ENCODE results near the gene EBF3.

Gene EBF3

DNA sequence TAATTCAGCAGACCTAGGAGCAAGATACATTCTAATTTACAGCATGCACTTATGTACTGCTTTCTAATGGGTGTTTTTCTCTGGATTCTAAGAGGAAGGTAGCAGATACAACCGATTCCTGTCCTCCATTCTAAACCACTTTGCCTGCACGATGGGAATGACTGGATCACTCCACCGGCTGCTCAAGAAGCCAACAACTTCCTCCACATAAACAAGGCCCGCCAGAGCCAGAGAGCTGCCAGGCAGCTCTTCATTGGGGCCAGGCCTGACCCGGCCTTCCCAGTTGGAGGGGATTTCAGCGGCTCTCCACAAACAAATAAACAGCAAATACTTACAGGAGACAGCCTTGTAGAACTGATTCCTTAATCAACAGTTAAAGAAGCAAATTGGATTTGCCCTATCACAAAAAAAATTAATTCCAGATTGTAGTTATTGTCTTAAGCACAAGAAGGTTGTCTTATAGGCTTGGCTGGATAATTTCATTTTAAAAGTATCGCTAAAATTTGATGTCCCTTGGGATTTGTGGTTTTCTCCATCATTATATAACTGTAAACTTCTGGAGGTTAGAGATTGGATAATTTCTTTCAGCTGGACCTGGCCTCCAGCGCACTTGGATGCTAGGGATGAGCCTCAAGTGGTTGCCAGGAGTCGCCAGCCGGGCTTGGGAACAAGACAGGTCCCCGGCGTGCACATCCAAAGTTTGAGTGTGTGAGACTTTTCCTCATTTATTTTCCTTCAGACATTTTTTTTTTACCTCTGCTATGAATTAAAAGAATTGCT, 20.9 kb downstream of the EBF3 start:
- no peak for DNase-seq

DNA sequence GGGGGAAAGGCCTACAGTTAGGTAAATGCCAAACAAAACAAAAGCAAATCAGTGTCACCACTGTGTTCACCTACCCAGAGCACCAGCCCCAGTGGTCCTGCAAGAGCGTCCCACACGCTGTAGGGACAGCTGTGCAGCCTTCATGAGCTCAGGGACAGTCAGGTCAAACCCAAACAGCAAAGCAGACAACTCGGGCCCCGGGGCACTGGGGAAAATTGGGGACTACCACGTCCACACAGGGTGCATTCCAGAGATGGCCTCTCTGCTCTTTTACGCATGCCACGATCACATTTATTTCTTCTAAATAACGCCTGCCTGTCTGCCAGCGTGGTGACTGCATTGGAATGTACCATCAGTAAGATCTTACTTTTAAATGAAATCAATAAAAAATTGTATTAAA, 21.7 kb downstream of the EBF3 start:
- no peak for DNase-seq

DNA sequence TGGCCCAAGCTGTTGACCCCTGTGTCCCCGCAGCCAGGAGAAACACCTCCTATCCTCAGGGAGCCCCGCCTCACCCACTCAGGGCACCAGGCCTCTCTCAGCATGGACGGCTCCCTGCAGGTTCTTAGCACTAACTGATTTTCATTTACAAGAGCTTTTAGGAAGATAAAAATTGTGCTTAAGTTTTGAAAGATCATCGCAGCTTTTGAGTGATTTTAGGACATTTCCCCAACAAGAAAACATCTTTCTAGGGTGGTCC, 22.1 kb downstream of the EBF3 start:
- no peak for DNase-seq

DNA sequence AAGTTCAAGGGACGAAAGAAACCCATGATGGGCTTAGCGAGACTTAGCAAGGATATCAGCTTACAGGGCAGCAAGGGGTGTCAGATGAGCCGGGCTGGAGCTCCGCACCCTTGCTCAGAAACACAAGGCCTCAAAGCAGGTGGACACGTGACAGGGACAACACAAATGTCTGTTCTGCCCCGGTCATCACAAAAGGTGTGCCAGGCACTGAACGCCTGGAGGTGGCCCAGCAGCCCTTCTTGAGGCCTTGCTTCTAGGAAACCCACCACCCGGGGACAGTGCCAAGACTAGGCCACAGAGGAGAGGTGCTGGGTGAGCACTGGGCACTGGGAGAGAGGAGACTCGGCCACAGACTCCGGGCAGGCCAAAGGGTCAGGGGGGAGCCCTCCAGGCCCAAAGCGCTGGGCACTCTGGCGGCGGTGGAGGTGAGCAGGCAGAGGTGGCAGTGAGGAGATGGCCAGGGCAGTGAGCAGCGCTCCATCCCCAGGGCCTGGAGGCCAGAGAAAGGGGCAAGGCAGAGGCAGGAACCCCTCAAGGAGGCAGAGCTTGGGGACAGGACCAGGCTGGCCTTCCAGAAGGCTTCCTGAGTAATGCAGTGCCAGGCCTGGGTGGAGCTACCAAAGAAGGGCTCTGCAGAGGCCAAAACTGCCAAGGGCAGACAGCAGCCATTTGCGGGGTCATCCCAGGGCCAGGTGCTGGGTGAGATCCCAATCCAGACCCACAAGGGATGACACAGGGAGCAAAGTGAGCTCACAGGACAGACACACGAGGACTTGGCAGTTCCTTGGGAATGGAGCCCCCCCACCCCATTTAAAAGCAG, 22.7 kb downstream of the EBF3 start:
- no peak for DNase-seq

DNA sequence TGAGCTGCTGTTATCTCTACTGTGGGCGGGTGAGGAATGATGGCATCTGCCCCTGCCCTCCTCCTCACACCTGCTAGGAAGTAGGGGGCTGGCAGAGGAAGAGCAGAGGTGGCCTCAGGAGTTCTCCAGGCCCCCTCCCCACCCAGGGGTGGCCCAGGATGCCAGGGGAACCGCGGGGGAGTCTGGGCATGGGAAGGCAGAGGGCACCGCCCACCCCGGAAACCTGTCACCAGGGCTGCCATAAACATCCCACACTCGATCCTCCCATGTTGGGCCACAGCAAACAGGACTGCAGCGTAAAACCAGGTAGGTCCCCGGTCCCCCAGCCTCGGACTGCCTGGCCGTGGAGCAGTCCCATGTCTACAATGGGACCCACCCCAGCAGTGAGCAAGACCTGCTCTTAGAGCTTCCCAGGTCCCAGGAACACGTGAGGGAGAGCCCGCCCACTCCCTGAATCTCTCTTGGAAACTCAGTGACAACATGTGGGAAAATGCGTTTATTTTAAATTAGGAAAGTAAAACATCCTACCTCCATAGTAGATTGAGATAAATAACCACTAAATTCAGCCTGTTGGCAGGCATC, 23.4 kb downstream of the EBF3 start:
- no peak for DNase-seq

DNA sequence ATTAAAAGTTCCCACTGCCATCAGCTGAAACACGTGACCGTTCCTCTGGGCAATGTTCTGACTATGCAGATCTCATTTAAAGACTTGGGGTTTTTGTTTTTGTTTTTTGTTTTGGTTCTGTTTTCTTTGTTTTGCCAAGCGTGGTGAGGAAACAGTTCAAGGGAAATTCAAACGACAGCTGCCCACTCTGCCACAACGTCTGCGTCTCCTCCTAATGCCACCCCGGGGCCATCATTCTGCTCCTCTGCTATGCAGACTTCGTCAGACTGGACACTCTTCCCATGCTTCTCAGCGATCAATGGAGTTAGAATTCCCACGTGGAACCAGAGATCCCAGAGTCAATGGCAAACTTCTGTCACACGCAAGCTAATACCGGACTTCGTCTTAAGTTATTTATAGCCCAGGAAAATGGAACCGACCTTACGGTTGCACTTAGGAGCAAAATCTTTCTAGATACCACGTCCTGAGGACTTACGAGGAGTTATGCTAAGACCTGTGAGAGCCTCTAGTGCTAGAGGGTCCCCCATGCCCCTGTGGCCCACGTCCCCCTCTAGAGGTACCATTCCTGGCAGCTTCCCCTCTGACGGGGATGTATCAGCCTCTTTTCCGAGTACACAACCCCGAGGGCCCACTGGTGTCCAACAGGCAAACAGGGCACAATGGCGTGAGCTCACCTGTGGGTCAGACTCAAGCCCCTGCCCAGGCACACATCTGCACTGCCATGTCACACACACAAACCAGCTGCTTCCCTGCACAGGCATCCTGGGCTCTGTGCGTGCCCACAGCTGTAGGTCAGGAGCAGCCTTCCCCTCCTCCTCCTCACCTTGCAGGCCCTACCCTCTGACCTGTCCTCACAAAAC, 24.4 kb downstream of the EBF3 start:
- DNase-seq, result no peak

DNA sequence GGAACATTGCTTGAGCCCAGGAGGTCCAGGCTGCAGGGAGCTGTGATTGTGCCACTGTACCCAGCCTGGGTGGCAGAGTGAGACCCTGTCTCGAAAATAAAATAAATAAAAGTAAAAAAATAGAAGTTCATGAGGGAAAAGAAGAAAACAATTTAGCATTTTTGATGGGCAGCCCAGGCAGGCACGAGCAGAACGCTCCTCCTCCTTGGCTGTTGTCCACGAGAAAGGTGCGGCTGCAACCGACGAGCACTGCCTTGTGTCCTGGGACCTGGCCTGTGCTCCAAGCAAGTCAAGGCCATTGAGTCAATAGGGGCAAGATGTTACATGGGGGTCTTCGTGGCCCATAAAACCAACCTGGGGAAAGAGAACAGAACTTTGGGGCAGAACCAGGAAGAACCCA, 25.6 kb downstream of the EBF3 start:
- no peak for DNase-seq

DNA sequence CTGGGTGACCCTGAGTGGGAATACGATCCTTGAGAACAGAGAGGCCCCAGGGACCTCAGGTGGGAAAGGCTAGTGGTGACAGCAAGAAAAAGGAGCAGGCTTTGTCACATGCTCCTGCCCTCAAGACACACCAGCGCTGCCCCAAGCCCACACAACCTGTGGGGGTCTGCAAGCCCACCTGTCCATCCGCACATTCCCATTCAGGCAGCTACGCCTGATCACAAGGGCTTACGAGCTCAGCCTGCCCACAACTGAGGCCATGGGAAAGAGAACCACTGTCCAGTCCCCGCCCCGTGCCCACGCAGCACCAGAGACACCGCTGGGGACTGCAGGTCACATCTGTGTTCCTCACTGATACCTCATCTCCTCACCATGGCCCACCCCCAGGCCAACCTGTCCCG, 26.7 kb downstream of the EBF3 start:
- DNase-seq, result no peak

DNA sequence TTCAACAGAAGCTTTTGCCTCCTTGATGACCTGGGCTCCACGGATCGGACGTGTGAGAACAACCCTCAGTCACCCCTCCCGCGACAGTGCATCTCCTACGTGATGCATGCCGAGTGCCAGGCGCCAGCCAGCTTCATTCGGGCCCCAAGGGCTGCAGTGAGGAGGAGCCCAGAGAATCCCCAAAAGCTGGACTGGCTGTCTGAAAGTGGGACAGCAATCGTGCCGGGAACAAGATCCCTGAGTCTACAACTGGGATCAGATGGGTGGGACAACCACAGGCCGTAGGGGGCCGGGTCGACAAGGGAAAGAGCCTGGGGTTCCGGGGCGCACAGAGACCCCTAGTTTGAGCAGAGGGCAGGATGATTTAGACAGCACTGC, 27.2 kb downstream of the EBF3 start:
- DNase-seq, result no peak

DNA sequence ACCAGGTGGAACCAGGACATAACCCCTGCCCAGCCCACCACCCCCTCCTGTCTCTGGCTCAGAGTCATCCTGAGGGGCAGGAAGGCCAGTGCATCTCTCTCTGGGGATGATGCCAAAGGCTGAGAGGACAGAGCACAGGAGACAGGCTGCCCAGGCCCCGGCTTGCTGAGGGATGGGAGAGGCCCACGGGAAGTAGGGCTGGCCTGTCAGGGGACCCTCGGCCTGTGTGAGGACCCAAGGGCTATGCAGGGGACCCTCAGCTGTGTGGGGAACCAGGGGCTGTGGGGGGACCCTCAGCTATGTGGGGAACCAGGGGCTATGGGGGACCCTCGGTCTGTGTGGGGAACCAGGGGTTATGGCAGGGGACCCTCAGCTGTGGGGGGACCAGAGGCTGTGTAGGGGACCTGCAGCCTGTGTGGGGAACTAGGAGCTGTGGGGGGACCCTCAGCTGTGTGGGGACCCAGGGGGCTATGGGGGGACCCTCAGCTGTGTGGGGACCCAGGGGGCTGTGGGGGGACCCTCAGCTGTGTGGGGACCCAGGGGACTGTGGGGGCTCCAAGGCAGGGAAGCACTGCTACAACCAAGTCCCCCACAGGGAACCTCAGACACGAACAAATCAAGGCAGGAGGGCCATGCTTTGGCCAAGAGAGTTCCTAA, 27.7 kb downstream of the EBF3 start:
- no peak for DNase-seq

DNA sequence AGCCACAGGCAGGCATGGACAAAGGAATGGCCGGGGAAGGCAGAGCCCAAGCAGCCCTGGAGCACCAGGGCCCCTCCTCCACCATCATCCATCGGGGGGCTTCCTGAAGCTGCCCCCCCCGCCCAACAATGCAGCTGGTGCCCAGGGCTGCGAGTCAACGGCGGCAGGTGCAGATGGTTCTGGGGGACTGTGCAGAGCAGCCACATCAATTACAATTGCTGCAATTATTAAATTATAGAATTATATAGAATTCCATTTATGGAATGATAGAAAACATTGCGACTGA, 28.3 kb downstream of the EBF3 start:
- DNase-seq, result no peak

DNA sequence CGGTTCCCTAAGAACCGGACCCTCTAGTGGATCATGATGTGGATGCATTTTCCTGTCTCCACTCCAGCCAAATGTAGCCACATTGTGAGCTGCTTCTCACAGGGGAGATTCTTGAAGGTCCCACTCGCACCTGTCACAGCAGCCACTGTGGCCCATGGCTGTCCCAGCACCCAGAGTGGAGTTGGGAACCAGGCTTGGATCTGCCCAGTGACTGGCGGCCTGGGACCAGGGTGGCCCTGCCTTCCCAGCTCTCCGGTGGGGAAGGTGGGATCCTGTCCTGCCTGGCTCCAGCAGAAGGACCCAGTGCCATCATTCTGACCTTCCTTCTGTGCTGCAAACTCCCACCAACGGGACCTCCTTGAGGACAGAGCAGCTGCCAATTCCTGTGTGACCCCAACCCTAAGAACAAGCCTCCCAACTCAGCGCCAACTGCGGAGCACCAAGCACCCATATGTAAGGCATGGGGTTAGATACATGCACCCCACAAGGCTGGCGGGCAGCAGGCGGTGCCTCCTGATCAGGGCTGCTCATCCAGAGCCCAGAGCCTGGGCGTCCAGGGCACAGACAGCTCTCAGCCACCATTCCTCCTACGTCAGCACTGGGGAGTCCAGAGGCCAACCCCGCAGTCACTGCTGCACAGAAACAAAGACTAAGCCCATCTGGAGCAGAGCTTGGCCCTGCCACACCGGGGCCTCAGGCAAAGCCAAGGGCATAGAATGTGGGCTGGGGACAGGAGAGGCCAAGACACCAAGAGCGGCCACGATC, 28.8 kb downstream of the EBF3 start:
- no peak for DNase-seq

DNA sequence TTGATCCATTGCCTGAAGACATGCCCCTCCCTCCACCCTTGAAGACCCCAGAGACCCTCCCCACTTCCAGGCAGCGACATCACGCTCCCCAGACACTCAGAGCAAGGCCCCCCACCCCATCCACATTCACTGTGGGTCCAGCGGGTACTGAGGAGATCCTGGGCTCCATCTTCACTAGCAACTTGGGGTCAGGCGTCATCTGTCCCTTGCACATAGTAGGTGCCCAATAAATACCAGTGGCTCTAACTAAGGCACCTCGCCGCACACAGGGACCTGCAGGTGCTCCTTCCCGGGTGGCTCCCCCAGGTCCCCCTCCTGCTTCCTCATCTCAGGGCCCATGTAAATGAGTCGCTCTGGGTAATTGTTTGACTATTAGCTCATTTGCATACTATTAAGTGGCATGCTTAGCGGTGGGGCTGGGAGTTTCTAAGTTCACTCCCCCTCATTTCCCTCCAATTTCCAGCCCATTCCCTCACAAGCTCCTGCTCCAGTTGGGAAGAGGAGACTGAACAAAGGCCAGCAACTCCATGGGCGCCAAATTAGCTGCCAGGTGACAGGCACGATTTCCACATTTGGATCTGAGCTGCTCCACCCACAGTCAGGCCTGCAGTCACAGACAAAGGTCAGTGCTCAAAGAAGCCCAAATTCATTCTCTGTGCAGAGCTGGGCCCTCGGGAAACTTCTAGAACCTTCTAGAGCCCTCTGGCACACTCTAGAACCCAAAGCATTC, 29.7 kb downstream of the EBF3 start:
- no peak for DNase-seq

DNA sequence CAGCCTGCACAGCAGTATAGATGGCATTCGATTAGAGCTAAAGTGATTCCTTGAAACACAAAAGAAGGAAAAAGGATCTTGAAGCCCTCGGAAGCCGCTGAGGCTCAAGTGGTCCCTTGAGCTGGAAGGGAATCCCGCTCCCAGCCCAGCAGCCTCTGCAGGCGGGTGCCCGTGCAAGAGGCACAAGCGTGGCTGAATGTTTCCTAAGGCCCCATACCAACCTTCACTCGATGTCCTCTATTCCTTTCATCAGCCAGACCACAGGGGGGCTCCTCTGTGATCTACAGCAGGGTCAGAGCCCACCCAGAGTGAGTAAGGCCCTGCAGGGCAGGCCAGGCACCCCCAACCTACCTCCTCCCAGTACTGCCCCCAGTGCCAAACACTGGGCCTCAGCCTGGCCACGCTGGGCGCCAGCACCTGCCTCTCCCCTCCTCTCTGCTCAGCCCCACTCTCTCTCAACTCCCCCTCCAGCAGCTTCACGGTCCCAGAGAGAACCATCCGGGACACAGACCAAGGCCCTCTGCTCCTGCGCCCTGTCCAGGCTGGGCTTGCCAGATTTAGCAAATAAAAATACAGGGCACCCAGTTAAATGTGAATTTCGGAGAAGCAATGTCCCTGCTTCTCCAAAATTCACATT, 30.5 kb downstream of the EBF3 start:
- no peak for DNase-seq

DNA sequence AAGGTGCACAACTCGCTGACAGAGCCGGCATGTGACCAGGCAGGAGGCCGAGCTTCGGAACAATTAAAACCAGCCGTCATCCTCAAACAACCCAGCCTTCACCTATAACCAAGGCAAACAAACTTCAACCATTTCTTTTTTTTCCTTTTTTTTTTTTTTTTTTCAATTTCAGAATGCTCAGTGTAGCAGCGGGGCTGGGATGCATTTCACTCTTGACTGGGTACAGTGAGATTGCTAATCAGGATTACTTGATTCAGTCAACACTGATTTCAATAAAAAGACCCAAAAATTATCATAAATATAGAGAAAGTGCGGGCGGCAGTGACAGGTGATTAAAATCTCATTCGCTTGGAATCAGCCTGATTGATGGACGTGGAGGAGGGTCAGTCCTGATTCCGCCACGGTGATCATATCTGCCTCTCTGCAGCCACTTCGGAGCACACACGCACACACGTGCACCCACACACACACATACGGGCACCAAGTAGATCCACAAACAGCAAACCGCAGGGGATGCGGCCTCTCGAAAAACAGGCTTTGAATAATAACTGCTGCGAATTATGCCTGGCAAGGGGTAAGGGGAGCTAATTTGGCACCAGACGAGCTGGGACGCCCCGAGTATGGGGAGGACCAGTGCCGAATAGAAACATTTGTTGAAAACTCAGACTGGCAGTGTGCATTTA, 31.2 kb downstream of the EBF3 start:
- no peak for DNase-seq

DNA sequence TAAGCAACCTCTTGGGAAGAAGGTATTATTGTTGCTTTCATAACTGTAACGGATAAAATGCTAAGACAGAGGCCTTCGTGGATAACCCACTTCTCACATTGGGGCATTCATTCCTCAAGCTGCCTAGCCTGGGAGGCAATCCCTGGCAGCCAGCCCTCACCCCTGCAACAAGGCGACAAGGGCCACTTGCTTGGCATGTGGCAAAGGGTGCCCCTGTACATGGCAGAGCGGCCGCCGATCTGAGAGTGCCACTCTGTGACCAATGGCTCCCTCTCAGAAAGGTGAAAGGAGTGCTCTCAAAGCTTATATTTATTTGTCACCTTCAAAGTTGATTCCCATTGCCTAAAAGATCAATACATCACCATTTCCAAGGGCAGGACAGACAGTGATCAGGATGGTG, 31.9 kb downstream of the EBF3 start:
- DNase-seq, result no peak

DNA sequence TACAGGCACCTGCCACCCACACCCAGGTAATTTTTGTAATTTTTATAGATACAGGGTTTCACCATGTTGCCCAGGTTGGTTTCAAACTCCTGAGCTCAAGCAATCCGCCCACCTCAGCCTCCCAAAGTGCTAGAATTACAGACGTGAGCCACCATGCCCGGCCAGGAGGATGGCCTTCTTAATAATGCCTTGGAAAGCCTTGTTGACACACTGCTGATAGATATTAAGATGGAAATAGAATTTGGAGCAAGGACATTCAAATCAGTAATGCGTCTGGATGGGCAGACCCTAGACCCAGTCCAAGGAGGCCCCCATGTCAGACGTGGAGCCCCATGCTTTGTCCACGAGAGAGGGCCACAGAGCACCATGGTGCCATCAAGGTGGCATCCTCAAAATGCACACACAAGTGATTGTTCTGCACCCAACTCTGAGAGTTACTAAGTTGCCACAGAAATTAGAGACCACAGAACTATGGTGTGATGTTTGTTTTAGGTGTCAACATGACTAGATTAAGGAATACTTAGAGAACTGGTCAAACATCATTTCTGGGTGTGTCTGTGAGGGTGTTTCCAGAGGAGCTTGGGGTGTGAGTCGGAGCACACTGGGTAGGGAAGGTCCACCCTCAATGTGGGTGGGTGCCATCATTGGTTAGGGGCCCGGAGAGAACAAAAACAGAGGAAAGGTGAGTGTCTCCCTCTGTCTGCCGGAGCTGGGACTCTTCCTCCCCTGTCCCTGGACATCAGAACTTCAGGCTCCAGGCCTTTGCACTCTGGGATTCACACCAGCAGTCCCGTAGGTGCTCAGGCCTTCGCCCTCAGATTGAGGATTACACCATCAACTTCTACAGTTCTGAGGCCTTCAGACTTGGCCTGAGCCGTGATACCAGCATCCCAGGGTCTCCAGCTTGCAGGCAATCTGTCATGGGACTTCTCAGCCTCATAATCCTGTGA, 34.5 kb downstream of the EBF3 start:
- no peak for DNase-seq

DNA sequence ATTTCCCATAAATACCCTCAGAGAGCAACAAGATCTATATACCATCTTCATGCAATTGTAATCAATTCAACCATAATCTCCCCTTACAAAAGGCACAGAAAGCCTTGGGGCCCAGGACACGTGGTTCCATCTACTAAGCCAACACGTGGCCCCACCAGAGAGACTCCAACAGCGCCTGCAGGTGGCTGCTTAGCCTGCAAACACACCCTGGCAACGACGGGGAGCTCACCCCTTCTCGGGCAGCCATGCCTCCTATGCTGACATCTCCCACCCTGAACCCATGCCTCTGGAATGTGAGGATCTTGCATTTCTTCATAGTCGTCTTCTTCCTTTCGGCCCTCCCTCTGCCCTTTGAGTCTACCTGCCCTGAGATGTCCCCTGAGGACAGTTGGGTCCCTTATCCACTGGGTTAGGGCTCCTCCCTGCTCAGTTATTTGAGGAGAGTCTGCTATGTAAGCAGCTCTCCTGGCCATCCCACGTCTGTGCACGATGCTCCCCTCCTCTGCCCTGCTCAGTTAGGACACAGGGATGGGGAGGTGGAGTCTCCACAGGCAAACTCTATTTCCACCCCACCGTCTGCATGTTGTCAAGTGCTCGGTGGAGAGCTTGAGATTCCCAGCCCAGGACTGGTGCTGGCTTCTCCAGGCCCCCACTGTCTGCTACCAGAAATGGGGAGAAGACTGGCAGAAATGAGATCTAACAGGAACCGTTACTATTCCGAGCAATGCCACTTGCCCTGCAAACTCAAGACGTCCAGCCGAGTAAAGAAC, 36.5 kb downstream of the EBF3 start:
- no peak for DNase-seq

All from NCI-H2029 (cell line).